DMS153 (cell line): ENCODE data around the gene CCDC63.
A peak's percentile ranks its signal among the peaks of the same experiment; 100 is the strongest.
"Not testable (repeated sequence)": the region's sequence is repeated elsewhere in the genome, so short reads cannot be mapped to it uniquely, and the experiment has no call there.

Source experiments
- DNase-seq: peaks from one replicate; lab custom pipeline; 2025; lab: John Stamatoyannopoulos, UW

CCDC63 gene

GRCh38 chr12:110844551-110845338 is 2.0 kb upstream of the CCDC63 start:
- DNase-seq, result no peak

- DNase-seq, result no peak
Observed at GRCh38 chr12:110845339-110845682, 1.5 kb upstream of the CCDC63 start.

- DNase-seq, result no peak
Observed at GRCh38 chr12:110848314-110848923, 1.6 kb downstream of the CCDC63 start.

GRCh38 chr12:110849221-110849620 is 2.4 kb downstream of the CCDC63 start:
- DNase-seq, result no peak

GRCh38 chr12:110849748-110850403 is 3.1 kb downstream of the CCDC63 start:
- no peak for DNase-seq

GRCh38 chr12:110850762-110851161 is 4.0 kb downstream of the CCDC63 start:
- no peak for DNase-seq

GRCh38 chr12:110853836-110854235 is 7.0 kb downstream of the CCDC63 start:
- no peak for DNase-seq

GRCh38 chr12:110856542-110856941 is 9.8 kb downstream of the CCDC63 start:
- no peak for DNase-seq

- no peak for DNase-seq
Observed at GRCh38 chr12:110857528-110857927, 10.7 kb downstream of the CCDC63 start.

- DNase-seq, result not testable (repeated sequence)
Observed at GRCh38 chr12:110857954-110858353, 11.2 kb downstream of the CCDC63 start.

GRCh38 chr12:110858848-110859247 is 12.1 kb downstream of the CCDC63 start:
- no peak for DNase-seq

GRCh38 chr12:110860833-110861296 is 14.1 kb downstream of the CCDC63 start:
- no peak for DNase-seq

GRCh38 chr12:110861729-110862128 is 14.9 kb downstream of the CCDC63 start:
- DNase-seq, result no peak

GRCh38 chr12:110862329-110862728 is 15.5 kb downstream of the CCDC63 start:
- DNase-seq, result peak; percentile 20

GRCh38 chr12:110863161-110863560 is 16.4 kb downstream of the CCDC63 start:
- no peak for DNase-seq

GRCh38 chr12:110865521-110865920 is 18.7 kb downstream of the CCDC63 start:
- DNase-seq, result no peak

- DNase-seq, result no peak
Observed at GRCh38 chr12:110869026-110869425, 22.2 kb downstream of the CCDC63 start.

- no peak for DNase-seq
Observed at GRCh38 chr12:110869803-110870202, 23.0 kb downstream of the CCDC63 start.

- no peak for DNase-seq
Observed at GRCh38 chr12:110872100-110872499, 25.3 kb downstream of the CCDC63 start.

- DNase-seq, result no peak
Observed at GRCh38 chr12:110874351-110874750, 27.6 kb downstream of the CCDC63 start.

- no peak for DNase-seq
Observed at GRCh38 chr12:110874781-110875180, 28.0 kb downstream of the CCDC63 start.

- no peak for DNase-seq
Observed at GRCh38 chr12:110880651-110881050, 33.9 kb downstream of the CCDC63 start.

GRCh38 chr12:110883251-110883650 is 36.5 kb downstream of the CCDC63 start:
- DNase-seq, result no peak
